Kasumi-1 (cell line): ENCODE measurements around the gene KIAA0319L.
"Not testable (repeated sequence)": the region's sequence is repeated elsewhere in the genome, so short reads cannot be mapped to it uniquely, and the experiment has no call there.

Experiments used
- DNase-seq, 2 experiments: peaks; one replicate each; lab custom pipeline; 2025; lab: John Stamatoyannopoulos, UW

The KIAA0319L gene

GRCh38 chr1:35488336-35488735, 68.9 kb downstream of the KIAA0319L start:
- DNase-seq = no peak

DNA sequence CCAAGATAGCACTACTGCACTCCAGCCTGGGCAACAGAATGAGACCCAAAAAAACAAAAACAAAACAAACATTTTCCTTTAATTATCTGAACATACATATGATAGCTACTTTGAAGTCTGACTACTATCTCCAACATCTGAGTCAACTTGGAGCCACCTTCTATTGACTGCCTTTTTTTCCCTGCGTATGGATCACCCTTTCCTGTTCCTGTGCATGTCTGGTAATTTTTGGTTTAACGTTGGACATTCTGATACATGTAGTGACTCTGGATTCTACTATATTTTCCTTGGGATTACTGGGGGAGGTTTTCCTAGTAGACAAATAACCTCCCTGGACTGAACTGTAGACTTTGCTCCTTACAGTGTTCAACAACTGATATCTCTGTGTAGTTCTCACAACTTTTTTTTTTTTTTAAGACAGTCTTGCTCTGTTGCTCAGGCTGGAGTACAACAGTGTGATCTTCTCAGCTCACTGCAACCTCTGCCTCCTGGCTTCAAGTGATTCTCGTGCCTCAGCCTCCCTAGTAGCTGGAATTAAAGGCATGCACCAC, 70.3 kb downstream of the KIAA0319L start:
- DNase-seq = no peak

DNA sequence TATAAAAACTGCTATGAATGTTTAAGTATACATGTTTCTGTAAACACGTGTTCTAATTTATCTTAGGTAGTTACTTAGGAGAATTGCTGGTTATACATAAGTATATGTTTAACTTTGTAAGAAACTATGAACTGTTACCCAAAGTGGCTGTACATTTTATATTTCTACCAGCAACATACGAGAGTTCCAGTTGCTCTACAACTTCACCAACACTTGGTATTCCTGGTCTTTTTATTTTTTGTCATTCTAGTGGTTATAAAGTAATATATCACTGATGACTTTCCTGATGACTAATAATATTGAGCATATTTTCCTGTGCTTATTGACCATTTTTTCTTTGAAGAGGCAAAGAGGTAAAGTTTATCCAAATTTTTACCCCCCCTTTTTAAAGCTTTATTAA, 76.0 kb downstream of the KIAA0319L start:
- DNase-seq = no peak

- no peak for DNase-seq
Observed at GRCh38 chr1:35477870-35478269, 79.3 kb downstream of the KIAA0319L start.

DNA sequence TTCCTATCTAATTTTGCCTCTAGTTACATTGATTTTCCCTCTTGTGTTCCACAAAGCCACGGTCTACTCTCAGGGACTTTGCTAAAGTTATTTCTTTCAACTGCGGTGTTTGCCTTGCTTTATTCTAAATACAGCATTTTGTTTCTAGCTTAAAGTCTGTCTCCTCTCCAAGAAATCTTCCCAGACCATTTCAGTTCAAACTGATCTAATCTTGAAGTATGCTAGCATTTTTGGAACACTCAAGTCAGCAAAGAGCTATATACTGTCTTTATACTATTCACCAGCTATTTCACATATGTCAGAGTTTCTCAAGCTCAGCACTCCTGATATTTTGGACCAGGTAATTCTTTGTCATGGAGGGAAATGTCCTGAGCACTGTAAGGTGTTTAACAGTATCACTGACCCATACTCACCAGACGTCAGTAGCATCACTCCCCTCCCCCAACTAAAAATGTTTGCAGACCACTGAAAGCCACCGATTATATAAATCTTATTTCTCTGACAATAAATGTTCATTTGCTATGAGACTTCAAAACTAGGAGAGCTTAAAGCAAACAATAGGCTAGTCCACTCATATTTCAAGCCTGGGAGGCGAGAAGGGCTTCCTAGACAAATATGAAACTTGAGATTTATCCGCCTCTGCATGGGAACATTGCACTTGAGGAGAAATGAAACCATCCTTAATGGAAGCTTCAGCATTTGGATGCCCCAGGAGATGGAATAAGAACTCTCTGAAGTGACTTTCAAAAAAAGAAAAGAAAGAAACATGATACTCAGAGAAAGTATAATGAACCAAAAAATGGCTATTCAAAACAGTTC, 81.1 kb downstream of the KIAA0319L start:
- no peak for DNase-seq

GRCh38 chr1:35475356-35475755, 81.8 kb downstream of the KIAA0319L start:
- no peak for DNase-seq

- not testable (repeated sequence) for DNase-seq
Observed at GRCh38 chr1:35473216-35473615, 84.0 kb downstream of the KIAA0319L start.

GRCh38 chr1:35470977-35471613, 86.1 kb downstream of the KIAA0319L start:
- DNase-seq = no peak

DNA sequence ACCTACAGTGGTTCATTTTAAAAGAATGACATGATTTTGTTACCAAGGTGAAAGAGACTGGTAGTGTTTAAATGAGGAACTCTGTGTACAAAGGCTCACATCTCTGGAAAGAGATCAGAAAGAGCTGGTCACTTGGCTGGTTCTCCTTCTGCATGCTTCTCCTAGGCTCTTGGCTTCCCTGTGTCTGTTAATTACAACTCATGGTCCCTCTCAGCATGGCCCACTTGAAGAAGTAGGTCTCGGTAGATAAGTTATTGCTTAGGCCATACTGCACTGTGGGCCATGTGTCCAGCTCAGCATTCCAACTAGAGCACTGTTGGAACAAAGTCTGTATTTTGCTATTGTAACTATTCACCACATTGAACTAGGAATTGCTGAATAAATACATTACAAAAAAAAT, 91.1 kb downstream of the KIAA0319L start:
- DNase-seq = no peak

DNA sequence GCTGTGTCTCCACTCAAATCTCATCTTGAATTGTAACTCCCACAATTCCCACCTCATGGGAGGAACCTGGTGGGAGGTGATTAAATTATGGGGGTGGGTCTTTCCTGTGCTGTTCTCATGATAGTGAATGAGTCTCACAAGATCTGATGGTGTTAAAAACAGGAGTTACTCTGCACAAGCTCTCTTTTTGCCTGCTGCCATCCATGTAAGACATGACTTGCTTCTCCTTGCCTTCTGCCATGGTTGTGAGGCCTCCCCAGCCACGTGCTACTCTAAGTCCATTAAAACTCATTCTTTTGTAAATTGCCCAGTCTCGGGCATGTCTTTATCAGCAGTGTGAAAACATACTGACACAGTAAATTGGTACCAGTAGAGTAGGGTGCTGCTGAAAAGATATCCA, 93.5 kb downstream of the KIAA0319L start:
- DNase-seq = not testable (repeated sequence)

- no peak for DNase-seq
Observed at GRCh38 chr1:35463232-35463631, 94.0 kb downstream of the KIAA0319L start.

- DNase-seq = no peak
Observed at GRCh38 chr1:35461966-35462651, 95.1 kb downstream of the KIAA0319L start.

GRCh38 chr1:35460796-35461195, 96.4 kb downstream of the KIAA0319L start:
- DNase-seq = no peak

DNA sequence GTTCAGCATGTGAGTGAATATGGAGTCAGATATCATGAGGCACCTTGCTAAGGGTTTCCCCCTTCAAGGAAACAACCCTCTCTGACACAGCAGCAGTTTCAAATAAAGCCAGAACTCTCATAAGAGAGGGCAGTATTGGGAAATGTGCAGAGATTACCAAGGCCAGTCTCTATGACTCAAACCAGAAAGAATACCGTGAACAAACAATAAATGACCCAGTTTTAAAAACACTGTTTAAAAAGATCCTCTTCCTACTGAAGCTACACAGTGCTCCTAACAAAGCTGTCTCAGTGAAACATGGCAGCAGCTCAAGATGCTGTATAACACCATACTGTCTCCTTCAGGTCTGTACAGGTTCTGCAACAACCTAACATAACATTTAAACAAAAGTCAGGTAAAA, 102.6 kb downstream of the KIAA0319L start:
- DNase-seq = peak in 1 of 2 experiments; percentile 24

GRCh38 chr1:35454176-35454575, 103.0 kb downstream of the KIAA0319L start:
- DNase-seq = peak; percentile 12 to 13

DNA sequence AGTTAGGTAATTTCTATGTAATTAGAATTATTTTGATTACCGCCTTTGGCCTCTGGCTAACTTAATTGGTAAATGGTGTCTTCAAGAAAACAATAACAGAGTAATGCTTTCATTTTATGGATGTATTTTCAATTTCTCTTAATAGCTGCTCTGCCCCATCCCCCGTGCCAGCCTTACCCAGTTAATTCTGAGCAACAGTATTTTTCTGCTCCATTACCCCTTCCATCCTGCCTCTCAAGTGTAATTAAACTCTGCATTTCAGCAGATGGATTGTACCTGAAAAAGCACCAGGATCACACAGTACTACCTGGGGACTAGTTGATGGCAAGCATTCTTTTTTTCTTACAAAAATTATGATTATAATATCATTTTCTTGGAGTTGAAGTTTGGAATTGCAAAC, 104.2 kb downstream of the KIAA0319L start:
- DNase-seq = no peak

DNA sequence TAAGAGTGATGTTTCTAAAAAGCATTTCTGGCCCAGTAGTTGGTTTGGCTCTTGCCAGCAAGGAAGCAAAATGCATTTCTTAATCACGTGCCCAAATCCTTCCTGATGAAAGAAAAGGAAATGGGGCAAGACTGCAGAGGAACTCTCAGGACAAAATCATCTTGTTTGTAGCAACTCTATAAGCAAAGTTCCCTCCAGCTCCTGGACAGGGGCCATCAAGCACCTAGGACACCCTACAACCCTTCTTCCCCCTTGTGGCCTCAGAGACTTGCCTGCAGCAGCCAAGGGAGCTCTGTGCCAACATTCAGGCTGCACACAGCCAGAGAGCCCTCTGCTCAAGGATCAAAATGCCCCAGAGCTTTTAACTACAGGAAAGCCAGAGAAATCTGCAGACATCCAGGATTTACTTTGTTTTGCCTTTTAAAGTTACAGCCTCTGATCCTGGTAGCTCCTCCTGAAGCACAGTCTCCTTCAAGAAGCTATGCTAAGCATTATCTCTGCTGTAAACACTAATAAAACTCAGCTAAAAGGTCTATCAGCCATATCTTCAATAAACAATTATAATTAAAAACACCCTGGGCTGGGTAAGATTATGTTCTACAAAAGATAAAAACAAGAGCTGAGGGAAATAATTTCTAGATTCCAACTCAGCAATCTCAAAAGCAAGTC, 105.0 kb downstream of the KIAA0319L start:
- peak; percentile 92 to 93 for DNase-seq

GRCh38 chr1:35451125-35451528, 106.1 kb downstream of the KIAA0319L start:
- peak; percentile 76 for DNase-seq

DNA sequence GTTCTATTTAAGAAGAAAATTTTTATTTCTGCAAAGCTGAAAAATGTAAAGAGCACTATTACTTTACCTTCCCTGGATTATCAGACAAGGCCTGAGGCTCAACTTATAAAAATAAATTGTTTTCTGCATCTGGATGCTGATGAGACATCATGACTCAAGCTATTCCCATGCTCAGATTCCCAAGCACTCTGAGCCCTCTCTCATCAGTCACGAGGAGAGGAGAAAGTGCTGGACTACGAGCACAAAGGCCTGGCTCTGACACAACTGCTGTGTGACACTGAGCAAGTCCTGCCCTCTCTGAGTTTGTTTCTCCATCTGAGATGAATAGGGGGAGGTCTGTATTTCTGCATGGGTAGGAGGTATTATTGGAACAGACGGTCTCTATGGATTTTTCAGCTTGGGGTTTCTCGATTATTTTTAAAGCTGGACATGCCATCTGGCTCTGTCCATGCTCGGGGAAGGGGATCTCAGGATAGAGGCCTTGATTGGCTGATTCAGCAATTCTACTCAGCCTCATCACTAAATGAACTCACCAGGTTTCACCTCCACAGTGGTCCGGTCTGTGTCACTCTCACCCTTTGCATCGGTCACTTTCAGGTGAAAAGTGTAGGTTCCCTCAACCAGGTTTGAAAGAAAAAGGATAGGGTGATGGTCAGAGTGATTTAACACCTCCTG, 107.7 kb downstream of the KIAA0319L start:
- no peak for DNase-seq

GRCh38 chr1:35448344-35448801, 108.8 kb downstream of the KIAA0319L start:
- peak; percentile 13 to 22 for DNase-seq

DNA sequence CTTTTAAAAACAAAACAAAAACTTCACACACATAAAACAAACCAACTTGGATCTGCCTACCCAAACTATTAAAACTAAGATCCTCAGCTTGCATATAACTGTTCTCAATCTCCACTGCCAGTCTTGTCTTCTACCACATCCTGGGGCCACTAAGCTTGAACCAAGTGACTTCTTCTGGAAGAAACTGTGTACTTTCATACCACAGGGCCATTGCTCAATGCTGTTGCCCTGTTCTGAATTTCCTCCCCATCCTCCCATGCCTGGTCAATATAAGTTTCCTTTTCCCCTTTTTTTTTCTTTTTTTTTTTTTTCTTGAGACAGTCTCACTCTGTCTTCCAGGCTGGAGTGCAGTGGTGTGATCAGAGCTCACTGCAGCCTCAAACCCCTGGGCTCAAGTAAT, 109.9 kb downstream of the KIAA0319L start:
- peak; percentile 44 to 57 for DNase-seq

GRCh38 chr1:35444519-35444774, 112.8 kb downstream of the KIAA0319L start:
- no peak for DNase-seq
